ENCODE results near the gene AK2. TPM values are rescaled to one million over a fixed set of nuclear protein-coding genes. Genes with fewer than 3 reads are reported as not detected.

AK2 gene
- polyA plus RNA-seq, 3 donors = 68.8 to 180 (median 162) TPM

DNA sequence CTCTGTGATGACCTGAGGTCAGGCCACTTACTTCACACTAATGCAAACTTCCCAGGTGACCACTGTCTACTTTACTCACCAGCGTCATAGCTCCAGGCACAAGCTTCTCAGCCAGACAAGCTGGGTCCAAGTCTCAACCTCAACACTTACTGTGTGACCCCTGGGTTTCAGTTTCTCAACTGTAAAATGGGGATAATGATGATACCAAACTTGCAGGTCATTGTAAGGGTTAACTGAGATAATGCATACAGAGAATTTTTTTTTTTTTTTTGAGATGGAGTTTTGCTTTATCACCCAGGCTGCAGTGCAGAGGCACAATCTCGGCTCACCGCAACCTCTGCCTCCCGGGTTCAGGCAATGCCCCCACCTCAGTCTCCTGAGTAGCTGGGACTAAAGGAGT, 34.7 kb downstream of the AK2 start:
- peaks cover 53% of the 10 kb centered on the region for H3K4me1 Mint-ChIP-seq
- H3K4me2 ChIP-seq (replicated peaks; ENCODE audit: extremely low read depth, low read length, poor library complexity, severe bottlenecking) = no peak overlapping the region
- DNase-seq = no peak
- TF ChIP-seq CTCF (IDR thresholded peaks at IDR 0.05) = no peak
- no peak overlapping the region for H3K4me3 Mint-ChIP-seq
- H3K27ac ChIP-seq (ENCODE audit: low read depth in 1 of 2, low read length in 2 of 2) = no peak overlapping the region
- WGBS (ENCODE audit: insufficient coverage) = 95% methylated on average over 3 of the region's 4 CpGs
- H3K27me3 Mint-ChIP-seq (ENCODE audit: low read depth in 3 of 3) = no peaks in the 10 kb centered on the region
- H3K79me2 ChIP-seq (ENCODE audit: insufficient read depth, low read length) = peaks cover 11% of the 10 kb centered on the region
- H4K20me1 ChIP-seq (ENCODE audit: insufficient read depth, low read length) = no peaks in the 10 kb centered on the region
- no peaks in the 10 kb centered on the region for H3K27me3 ChIP-seq (ENCODE audit: control insufficient read depth in 2 of 2, insufficient read depth in 2 of 2, low read length in 2 of 2)
- H3K9me3 Mint-ChIP-seq = peaks cover 0 to 1% (median 0%) of the 10 kb centered on the region in 7 donors
- H3K36me3 Mint-ChIP-seq = peaks cover 20 to 31% of the 10 kb centered on the region in 2 donors
- peaks cover 25% of the 10 kb centered on the region in 2 donors for H3K4me1 ChIP-seq (ENCODE audit: control insufficient read depth in 1 of 2, insufficient read depth in 2 of 2, low read length in 2 of 2)
- H3K9ac ChIP-seq (ENCODE audit: insufficient read depth, low read length, poor library complexity, severe bottlenecking) = no peak overlapping the region
- H2AFZ ChIP-seq (ENCODE audit: insufficient read depth, low read depth, low read length, poor library complexity, severe bottlenecking) = no peak overlapping the region
- H3K36me3 ChIP-seq (replicated peaks in 1 of 2; ENCODE audit: control insufficient read depth in 1 of 2, insufficient read depth in 2 of 2, low read length in 2 of 2) = peaks cover 0 to 24% of the 10 kb centered on the region in 2 donors
- no peaks in the 10 kb centered on the region for H3K9me3 ChIP-seq (replicated peaks in 1 of 2; ENCODE audit: control insufficient read depth in 1 of 2, insufficient read depth in 1 of 2, low read length in 2 of 2)
- no peak overlapping the region for H3K4me3 ChIP-seq (replicated peaks in 1 of 3; ENCODE audit: low read depth in 2 of 3, low read length in 3 of 3)
- H3K27ac Mint-ChIP-seq = no peak overlapping the region
- intact Hi-C loops (cut with micrococcal nuclease) = loop anchor here in 1 of 2 donors (10.0 kb wide), 1 partner anchor 53 kb away; no protein-coding TSS in a partner anchor

GRCh38 chr1:33001282-33001681, 35.4 kb downstream of the AK2 start:
- Histone ChIP-seq H3K9ac (ENCODE audit: insufficient read depth, low read length, poor library complexity, severe bottlenecking) (no peak overlapping the region), H3K9me3 (replicated peaks in 1 of 2; ENCODE audit: control insufficient read depth in 1 of 2, insufficient read depth in 1 of 2, low read length in 2 of 2) (no peaks in the 10 kb centered on the region), H2AFZ (ENCODE audit: insufficient read depth, low read depth, low read length, poor library complexity, severe bottlenecking) (no peak overlapping the region), H3K4me1 (ENCODE audit: control insufficient read depth in 1 of 2, insufficient read depth in 2 of 2, low read length in 2 of 2) (peaks cover 30 to 32% of the 10 kb centered on the region in 2 donors), H3K79me2 (ENCODE audit: insufficient read depth, low read length) (peaks cover 9% of the 10 kb centered on the region), H3K27me3 (ENCODE audit: control insufficient read depth in 2 of 2, insufficient read depth in 2 of 2, low read length in 2 of 2) (no peaks in the 10 kb centered on the region), H3K4me3 (replicated peaks in 1 of 3; ENCODE audit: low read depth in 2 of 3, low read length in 3 of 3) (no peak overlapping the region), H4K20me1 (ENCODE audit: insufficient read depth, low read length) (no peaks in the 10 kb centered on the region), H3K4me2 (replicated peaks; ENCODE audit: extremely low read depth, low read length, poor library complexity, severe bottlenecking) (no peak overlapping the region), H3K27ac (ENCODE audit: low read depth in 1 of 2, low read length in 2 of 2) (no peak overlapping the region), H3K36me3 (replicated peaks in 1 of 2; ENCODE audit: control insufficient read depth in 1 of 2, insufficient read depth in 2 of 2, low read length in 2 of 2) (peaks cover 0 to 24% of the 10 kb centered on the region in 2 donors)
- 100% methylated on average over 1 of the region's 2 CpGs for WGBS (ENCODE audit: insufficient coverage)
- no peak overlapping the region for H3K4me3 Mint-ChIP-seq
- H3K27ac Mint-ChIP-seq = peak overlapping the region in 2 of 7 donors; percentile 33 to 60
- H3K9me3 Mint-ChIP-seq = peaks cover 0 to 1% (median 0%) of the 10 kb centered on the region in 7 donors
- peaks cover 56% of the 10 kb centered on the region for H3K4me1 Mint-ChIP-seq
- intact Hi-C loops (cut with micrococcal nuclease) = loop anchor here in 1 of 2 donors (10.0 kb wide), 1 partner anchor 54 kb away; no protein-coding TSS in a partner anchor
- peak; percentile 22 for TF ChIP-seq CTCF (IDR thresholded peaks at IDR 0.05)
- peaks cover 17 to 26% of the 10 kb centered on the region in 2 donors for H3K36me3 Mint-ChIP-seq
- H3K27me3 Mint-ChIP-seq (ENCODE audit: low read depth in 3 of 3) = no peaks in the 10 kb centered on the region
- DNase-seq = no peak

All from CD14-positive monocyte (primary cell).